NOMO-1 (cell line): ENCODE measurements around the gene MAL.
"Not testable (repeated sequence)": the region's sequence is repeated elsewhere in the genome, so short reads cannot be mapped to it uniquely, and the experiment has no call there.

Source experiments
- DNase-seq, 2 experiments: peaks; one replicate each; lab custom pipeline; 2025; ENCODE audit not compliant: unreplicated experiment in 2 of 2; lab: John Stamatoyannopoulos, UW

The MAL gene

DNA sequence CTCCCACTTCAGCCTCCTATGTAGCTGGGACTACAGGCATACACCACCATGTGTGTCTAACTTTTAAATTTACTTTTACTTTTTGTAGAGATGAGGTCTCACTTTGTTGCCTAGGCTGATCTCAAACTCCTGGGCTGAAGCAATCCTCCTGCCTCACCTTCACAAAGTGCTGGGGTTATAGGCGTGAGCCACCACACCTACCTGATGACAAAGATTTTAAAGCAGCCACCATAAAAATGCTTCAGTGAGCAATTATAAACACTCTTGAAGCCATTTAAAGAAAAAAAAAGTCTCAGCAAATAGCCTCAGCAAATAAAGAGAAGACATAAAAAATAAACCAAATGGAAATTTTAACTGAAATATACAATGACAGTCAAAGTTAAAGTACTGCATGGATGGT, 60.5 kb downstream of the MAL start:
- DNase-seq = no peak

DNA sequence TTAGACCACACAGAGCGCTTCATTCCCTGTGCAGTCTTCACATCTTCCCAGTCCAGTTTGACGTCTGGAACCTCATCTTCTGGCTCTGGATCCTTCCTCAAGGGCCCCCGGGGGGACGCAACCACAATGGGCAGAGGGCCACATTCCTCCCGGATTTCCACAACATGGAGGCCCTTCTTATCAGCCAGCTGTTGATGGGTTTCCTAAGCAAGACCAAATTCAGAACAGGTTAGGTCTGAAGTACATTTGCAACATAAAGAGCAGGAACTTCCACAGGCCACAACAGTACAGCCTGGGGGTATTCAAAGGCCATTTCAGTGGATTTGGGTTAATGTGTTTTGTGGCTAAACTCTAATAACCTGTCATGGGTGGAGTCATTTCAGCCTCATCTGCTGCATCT, 61.9 kb downstream of the MAL start:
- no peak for DNase-seq

DNA sequence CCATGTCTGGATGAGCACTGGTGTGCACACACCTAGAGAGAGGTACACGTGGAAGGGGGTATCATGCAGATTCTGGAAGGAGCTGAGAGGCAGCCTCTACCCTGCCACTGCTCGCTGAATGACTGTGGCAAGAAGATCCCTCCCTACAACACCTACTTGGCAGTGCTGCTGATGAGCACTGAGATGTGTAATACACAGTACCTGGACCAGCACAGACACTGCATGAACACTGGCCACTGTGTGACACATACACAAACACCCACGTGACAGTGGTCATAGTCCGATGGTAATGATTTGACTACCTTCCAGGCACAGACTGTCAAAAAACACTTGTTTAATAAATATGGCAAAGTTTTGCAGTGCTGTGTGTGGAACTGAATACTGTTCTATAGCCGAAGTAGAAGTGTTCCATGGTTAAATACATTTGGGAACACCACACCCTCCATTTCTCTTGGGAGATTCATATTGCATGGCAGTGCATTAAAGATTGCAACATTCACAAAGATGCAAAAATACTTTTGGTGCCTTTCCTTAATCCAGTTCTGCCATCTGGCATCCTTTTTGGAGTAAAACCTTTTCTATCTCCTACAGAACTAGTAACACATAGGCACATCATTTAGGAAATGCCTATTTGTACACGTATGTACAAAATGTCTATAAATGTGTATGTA, 66.5 kb downstream of the MAL start:
- DNase-seq = no peak

DNA sequence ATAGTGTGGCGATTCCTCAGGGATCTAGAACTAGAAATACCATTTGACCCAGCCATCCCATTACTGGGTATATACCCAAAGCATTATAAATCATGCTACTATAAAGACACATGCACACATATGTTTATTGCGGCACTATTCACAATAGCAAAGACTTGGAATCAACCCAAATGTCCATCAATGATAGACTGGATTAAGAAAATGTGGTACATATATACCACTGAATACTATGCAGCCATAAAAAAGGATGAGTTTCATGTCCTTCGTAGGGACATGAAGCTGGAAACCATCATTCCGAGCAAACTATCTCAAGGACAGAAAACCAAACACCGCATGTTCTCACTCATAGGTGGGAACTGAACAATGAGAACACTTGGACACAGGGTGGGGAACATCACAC, 72.8 kb downstream of the MAL start:
- not testable (repeated sequence) for DNase-seq

DNA sequence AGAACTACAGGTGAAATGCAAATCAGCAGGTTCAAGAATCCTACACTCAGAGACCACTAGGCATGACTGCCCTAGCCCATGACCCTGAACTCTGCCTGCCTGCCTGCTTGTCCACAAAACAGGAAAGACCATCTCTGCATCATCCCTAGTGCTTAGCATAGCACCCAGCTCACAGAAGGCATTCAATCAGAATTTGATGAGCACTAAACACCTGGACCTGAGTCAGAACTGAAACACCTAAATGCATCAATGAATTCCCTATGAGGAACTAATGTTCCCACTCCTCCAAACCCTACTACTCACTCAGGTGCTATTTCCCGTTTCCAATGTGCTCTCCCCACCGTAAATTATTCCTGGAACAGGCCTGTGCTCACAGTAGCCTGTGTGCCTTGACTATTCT, 74.4 kb downstream of the MAL start:
- DNase-seq = no peak
